GM19035 (cell line): ENCODE data around the gene CD59.
A peak's percentile ranks its signal among the peaks of the same experiment; 100 is the strongest.

Experiments used
- ATAC-seq: cut with Tn5 transposase; IDR thresholded peaks from one replicate; pipeline ENCODE4 v1.9.1; 2021; ENCODE audit not compliant: unreplicated experiment

CD59 gene

DNA sequence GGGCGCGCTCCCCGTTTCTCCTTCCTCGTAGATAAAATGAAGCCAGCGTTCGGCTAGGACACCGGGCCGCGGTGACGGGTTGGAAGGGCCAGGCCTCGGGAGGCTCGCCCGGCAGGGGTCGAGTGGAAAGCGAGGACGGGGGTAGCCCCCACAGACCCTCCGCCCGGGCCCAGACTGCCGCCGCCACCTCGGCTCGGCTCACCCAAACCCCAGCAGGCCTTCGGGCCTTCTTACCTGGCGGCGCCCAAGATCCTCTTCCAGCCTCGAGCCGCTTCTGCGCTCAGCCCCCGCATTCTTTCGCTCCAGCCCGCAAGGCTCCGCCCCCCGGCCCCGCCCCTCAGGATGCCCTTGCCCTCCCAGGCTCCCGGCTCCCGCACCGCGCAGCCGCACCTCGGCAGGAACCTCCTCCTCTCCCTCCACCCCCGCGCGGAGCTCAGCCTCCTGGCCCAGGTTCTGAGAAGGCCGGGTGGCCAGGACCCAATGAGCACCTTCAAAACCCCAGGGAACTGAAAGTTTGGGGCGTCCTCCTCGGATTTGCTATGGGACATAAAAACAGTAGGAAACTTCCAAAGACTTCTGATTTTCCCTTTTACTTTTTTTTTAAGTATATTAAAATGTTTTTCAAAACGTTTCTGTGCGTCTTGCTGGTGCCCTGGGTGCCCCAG lies at the start of gene CD59:
CD59 (minus strand) TSS at position 276 of the 665 bp plus-strand sequence. CDS start 13,978 bp downstream, outside the sequence.
- ATAC-seq: peak; percentile 62

DNA sequence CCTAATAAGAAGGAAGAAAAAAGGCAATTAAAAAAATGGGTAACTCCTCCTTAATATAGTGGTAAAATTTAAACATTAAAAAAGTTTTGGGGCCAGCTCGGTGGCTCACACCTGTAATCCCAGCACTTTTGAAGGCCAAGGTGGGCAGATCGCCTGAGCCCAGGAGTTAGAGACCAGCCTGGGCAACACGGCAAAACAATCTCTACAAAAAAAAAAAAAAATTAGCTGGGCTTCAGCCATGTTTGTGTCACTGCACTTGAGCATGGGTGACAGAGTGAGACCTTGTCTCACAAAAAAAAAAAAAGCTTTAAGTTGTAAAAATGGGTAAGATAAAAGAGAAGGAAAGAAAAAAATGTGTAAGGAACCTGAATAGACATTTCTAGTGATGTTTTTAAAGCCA lies 49.4 kb upstream of the CD59 start:
- no peak for ATAC-seq

DNA sequence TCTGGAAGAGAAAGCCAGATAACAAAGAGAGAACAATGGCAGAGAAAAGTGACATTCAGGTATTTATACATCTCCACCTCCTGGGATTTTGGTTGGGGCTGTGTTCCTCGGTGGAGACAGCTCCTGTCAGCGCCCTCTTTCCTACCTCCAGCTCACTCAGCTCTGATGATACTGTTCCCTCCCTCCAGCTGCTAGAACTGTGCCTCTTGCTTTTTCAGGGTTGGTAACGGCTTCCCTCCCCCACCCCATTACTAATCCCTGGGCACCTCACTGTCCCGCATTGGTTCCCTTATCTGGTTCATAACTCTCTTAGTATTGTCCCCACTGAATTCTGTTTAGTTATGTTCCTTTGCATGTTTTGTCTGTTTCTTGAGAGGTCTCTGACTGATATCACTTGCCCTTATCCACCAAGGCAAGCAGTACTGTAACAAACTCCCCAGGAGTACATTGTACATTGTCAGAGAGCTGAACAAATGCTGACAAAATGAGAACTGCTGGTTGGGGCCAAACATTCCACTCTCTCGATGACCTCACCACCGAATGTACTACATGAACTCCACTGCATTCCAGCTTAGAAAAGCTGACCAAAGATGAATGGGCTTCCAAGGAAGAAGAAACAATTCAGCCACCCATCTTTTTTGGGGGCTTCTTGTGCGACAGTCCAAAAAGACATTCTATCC lies 43.8 kb upstream of the CD59 start:
- no peak for ATAC-seq

- no peak for ATAC-seq
Observed at GRCh38 chr11:33778675-33779074, 42.5 kb upstream of the CD59 start.

DNA sequence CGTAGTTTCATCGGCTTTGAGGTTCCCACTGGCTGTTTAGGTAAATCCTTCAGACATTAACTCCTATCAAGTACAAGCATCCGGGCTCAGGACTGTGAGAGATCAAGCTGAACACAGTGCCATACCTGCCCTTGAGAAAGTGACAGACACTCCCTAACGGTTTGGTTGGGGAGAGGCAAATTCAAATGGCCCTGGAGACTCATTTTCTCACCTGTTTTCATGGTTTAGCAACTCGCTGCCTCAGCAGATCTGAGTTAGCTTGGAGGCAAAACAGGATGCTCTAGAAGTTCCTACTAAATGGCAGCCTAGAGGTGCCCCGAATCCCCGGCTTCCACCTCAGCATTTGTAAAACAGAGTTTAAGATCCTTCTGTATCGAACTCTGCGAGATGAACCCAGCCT lies 41.7 kb upstream of the CD59 start:
- no peak for ATAC-seq

GRCh38 chr11:33775832-33776470 lies 39.7 kb upstream of the CD59 start:
- no peak for ATAC-seq

- ATAC-seq: no peak
Observed at GRCh38 chr11:33775467-33775807, 39.2 kb upstream of the CD59 start.

DNA sequence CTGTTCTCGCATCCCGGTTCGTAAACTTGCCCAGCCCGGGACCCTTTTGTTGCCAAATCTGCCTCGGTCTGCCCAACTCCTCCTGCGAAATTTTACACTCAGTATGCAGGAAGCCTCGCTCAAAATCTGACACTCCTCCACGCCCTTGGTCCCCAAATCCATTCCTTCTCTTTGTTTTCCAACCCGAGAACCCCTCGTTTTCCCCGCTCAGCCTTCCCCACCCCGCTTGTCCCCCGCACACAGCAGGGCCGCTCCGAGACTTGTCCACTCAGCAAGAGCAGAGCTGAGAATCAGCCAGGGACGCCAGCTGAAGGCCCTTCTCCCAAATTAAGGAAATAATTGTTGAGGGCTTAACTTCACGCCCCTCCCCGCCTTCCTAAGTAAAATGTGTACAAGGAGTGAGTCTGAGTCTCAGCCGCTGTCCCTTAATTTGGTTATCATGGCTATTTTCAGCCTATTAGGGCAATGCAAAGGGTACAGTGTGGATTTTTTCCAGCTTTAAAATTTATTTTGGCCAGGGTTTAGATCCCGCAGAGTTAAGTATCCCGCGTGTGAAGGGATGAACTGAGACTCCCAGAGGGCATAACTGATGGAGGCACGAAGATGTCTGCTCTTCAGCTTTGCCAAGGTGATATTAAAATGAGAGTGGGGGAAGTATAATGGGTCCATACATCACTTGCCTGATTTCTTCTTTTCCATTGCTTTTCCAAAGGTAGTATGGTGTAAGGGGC lies 38.7 kb upstream of the CD59 start:
- ATAC-seq: no peak

DNA sequence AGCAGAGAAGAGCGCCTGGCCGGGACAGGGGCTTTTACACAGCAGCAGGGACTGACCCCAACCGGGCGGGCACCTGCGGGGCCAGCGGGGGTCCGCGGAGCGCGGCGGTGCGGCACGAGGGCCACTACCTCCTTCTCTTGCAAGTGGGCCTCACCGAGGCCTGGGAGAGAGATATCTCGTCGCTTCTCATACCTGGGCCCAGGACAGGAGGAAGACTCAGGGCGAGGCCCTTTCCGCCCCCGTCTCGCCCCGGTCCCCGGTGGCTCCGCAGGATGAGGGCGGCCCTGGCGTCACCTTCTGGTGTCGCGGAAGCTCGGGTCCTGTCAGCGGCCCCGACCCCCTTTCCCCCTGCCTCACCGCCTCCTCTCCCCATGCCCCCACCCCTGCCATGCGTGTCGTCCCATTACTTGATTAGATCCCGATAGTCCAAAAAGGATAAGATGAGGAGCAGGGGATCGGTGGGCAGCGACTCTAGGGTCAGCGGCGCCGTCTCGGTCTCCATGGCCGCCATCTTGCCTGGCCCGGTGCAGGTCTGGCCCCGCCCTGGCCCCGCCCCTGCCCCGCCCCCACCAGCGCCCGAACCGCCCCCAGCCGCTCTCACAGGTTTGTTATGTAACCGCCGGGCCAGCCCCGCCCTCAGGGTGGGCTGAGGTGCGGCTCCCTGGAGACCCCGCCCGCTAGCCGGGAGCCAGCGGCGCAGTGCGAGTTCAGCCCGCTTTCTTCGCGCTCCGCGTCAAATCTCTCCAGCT lies 37.9 kb upstream of the CD59 start, which contains the start of gene FBXO3:
FBXO3 (minus strand) TSS at position 534 of the 749 bp plus-strand sequence; CDS start at position 511, 23 bp downstream.
- ATAC-seq: peak; percentile 74

- ATAC-seq: no peak
Observed at GRCh38 chr11:33773404-33773986, 37.3 kb upstream of the CD59 start.

DNA sequence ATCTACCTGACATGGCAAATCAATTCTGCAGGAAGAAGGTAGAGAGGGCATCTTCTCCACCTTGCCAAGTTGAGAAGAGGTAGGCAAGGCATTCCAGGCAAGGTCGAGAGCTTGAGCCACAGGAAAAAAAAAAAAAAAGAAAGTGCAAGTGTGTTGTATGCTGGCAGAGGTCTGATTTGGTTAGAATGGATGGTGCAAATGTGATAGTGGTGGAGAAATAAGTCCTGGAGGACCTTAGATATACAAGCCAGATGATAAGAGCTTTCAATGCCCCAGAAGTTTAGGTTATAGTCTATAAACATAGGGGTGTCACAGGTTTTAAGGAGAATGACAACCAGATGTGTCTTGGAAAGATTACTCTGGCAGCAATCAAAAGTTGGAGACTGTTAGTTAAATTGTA lies 36.6 kb upstream of the CD59 start:
- ATAC-seq: no peak

DNA sequence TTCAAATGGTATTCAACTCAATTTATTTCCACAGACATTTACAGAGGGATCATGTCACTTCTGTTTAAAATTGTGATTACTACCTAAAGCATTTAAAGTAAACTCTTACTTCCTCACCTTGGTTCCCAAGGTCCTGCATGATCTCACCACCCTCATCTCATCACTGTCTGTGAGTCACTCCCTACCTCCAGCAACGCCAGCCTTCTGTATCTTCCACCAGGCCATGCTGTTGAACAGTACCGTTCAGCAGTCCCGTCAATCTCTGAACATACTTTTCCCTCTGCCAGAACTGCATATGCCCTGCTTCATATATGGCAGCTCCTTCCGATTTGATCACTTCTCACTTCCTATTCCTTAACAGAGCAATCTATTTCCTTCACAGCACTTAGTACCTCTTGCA lies 36.1 kb upstream of the CD59 start:
- no peak for ATAC-seq

- ATAC-seq: no peak
Observed at GRCh38 chr11:33770236-33770635, 34.0 kb upstream of the CD59 start.

- ATAC-seq: no peak
Observed at GRCh38 chr11:33769542-33769941, 33.3 kb upstream of the CD59 start.

DNA sequence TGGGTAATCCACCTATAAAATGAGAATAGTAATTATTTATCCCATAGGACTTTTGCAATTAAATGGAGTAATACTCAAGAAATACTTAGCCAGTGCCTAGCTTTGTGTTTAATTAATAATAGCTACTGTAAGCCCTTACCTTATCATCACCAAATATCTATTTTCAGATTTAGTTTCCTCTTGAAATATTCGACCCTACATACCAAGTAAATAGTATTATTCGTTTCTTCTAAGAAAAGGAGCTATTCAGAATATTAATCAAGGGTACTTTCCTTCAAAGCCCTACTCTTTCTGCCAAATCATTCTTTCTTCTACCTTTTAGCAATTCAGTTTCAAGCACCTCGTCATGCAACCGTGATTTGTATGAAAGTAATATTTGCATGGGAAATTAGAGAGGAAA lies 31.4 kb upstream of the CD59 start:
- no peak for ATAC-seq

DNA sequence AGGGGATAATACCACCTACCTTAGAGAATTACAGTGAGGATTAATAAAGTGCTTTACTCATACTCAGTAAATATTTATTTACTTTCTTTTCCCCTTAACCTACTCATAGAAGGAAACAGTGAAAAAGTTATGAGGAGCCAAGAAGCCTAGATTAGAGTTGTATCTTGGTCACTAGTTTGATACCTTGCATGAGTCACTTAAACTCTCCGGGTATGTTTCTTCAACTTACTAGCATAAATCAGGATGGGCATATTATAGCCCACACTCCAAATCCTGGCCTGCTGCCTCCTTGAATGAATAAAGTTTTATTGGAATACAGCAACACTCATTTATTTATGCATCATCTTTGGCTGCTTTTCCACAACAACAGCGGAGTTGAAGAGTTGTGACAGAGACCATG lies 29.9 kb upstream of the CD59 start:
- ATAC-seq: no peak

- ATAC-seq: peak; percentile 78
Observed at GRCh38 chr11:33761471-33761870, 25.2 kb upstream of the CD59 start.

GRCh38 chr11:33753304-33753967 lies 17.2 kb upstream of the CD59 start:
- ATAC-seq: peak; percentile 99

DNA sequence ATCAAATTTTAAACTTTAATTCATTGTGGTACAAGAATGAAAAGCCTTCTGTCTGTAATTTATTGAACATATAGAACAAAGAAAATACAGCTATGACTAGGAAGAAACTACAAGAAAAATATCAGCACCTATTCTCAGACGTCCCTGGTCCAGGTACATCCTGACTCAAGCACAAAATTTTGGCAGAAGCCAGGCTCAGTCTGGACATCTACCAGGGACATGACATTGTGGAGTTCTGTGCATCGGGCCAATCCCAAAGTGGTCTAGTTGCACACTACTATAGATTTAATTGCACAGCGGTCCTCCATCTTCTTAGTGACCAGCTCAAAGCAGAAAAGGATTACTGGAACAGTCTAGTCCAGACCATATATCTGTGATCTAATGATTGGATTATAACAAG lies 15.7 kb upstream of the CD59 start:
- no peak for ATAC-seq

GRCh38 chr11:33747979-33748378 lies 11.8 kb upstream of the CD59 start:
- no peak for ATAC-seq
